PFSK-1 (cell line): ENCODE data around the gene NR0B2.

Experiments
- POLR2AphosphoS5 ChIP-seq: IDR thresholded peaks from 2 replicates; pipeline ENCODE4 v1.6.1; 2012; ENCODE audit warnings: low read depth, mild to moderate bottlenecking, control low read depth, low read length, moderate library complexity
- SIN3A ChIP-seq: IDR thresholded peaks from 2 replicates; pipeline ENCODE4 v1.6.1; 2012; ENCODE audit warnings: mild to moderate bottlenecking, low read length, moderate library complexity, borderline replicate concordance; ENCODE audit not compliant: insufficient read depth
- TF ChIP-seq, protein P1 (sequence below), 2 experiments: IDR thresholded peaks; 2 replicates each; pipeline versions ENCODE4 v1.6.1 to v1.8.0; 2011 to 2012; ENCODE audit warnings: low read depth in 2 of 2, low read length in 2 of 2, control low read depth in 1 of 2, inconsistent platforms in 1 of 2, mild to moderate bottlenecking in 1 of 2, moderate library complexity in 1 of 2; ENCODE audit not compliant: insufficient read depth in 1 of 2

DNA sequence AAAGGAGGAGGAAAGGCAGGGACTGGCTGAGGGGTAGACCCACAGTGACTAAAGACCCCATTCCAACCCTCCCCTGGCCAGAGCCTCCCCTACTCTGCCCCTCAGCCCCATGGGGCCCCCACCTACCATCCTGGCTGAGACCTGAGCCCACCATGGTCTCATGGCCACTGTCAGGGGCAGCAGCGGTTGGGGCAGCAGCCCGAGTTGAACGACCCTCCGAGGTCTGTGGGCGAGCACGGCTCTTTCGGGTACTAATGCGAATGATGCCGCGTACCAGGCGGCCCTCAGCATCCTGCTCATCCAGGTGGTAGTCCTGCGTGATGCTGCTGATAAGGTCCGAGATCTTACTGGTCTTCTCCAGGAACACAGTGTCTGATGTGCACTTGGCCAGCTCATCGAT is 37.4 kb upstream of the NR0B2 start:
- TF ChIP-seq, protein P1, sequence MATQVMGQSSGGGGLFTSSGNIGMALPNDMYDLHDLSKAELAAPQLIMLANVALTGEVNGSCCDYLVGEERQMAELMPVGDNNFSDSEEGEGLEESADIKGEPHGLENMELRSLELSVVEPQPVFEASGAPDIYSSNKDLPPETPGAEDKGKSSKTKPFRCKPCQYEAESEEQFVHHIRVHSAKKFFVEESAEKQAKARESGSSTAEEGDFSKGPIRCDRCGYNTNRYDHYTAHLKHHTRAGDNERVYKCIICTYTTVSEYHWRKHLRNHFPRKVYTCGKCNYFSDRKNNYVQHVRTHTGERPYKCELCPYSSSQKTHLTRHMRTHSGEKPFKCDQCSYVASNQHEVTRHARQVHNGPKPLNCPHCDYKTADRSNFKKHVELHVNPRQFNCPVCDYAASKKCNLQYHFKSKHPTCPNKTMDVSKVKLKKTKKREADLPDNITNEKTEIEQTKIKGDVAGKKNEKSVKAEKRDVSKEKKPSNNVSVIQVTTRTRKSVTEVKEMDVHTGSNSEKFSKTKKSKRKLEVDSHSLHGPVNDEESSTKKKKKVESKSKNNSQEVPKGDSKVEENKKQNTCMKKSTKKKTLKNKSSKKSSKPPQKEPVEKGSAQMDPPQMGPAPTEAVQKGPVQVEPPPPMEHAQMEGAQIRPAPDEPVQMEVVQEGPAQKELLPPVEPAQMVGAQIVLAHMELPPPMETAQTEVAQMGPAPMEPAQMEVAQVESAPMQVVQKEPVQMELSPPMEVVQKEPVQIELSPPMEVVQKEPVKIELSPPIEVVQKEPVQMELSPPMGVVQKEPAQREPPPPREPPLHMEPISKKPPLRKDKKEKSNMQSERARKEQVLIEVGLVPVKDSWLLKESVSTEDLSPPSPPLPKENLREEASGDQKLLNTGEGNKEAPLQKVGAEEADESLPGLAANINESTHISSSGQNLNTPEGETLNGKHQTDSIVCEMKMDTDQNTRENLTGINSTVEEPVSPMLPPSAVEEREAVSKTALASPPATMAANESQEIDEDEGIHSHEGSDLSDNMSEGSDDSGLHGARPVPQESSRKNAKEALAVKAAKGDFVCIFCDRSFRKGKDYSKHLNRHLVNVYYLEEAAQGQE (IDR thresholded peaks at IDR 0.05; ENCODE audit: insufficient read depth in 1 of 2, low read depth in 2 of 2, low read length in 2 of 2) = no peak
- TF ChIP-seq SIN3A (no peak), POLR2AphosphoS5 (no peak)
